ENCODE results near the gene PCED1A. TPM values are rescaled to one million over a fixed set of nuclear protein-coding genes. Genes with fewer than 3 reads are reported as not detected.

The PCED1A gene, protein sequence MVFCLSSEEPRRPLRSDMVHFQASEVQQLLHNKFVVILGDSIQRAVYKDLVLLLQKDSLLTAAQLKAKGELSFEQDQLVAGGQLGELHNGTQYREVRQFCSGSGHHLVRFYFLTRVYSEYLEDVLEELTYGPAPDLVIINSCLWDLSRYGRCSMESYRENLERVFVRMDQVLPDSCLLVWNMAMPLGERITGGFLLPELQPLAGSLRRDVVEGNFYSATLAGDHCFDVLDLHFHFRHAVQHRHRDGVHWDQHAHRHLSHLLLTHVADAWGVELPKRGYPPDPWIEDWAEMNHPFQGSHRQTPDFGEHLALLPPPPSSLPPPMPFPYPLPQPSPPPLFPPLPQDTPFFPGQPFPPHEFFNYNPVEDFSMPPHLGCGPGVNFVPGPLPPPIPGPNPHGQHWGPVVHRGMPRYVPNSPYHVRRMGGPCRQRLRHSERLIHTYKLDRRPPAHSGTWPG
- total RNA-seq = 83.5 and 96.8 TPM in 2 replicates
- 49.5 TPM for total RNA-seq (2013)
- polyA plus RNA-seq = 147 and 176 TPM in 2 replicates
- 38.2 and 49.1 TPM in 2 replicates for polyA minus RNA-seq

DNA sequence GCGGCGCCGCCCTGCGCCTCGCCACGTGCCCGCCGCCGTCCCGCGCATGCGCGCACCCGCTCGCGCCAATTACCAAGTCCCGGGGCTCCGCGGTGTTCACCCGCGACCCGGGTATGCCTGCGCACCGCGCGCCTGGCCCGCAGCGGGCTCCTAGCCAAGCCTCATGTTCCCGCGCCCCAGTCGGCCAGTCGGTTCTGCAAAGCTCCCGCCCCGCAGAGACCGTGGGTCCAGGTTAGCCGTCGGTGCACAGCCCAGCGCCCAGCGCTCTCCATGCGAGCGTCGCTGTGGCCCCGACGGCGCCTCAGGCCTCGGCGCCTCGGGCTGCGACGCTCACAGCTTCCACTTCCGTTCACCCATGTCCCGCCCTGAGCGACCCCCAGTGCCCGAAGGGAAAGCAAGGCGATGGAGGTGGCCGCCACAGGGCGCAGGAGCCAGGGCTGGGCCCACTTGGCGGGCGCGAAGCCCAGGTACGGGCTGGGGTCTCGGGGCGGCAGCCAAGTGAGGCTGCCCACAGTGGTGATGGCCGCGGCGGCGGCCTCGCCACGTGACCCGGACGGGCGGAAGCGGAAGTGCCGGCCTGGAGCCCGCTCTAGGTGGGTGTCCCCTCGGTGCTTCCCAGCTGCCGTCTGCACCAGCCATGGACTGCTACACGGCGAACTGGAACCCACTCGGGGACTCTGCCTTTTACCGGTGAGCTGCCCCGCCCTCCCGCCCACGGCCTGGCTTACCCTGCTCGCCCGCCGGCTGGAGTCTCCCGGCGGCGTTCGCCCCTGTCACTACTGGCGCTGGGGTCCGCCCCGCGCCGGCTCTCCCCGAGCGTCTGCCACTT, at the start of gene PCED1A, which contains the start of gene VPS16:
Gene PCED1A, minus strand, starts transcription at position 518 of the 829 bp plus-strand sequence. CDS start 743 bp downstream, outside the sequence.
Gene VPS16, plus strand, starts transcription at position 608 of the 829 bp plus-strand sequence. Its CDS starts 30 bp downstream, at position 638.
- Histone ChIP-seq H3K9ac (ENCODE audit: low read length) (peak within 1 kb of the TSS; percentile 87), H3K36me3 (replicated peaks in 1 of 2; ENCODE audit: control extremely low read depth in 1 of 2, control insufficient read depth in 1 of 2, extremely low read depth in 1 of 2, insufficient read depth in 2 of 2, low read length in 1 of 2) (peaks cover 0 to 2% of the 10 kb centered on the region in 2 experiments), H3K4me2 (replicated peaks; ENCODE audit: low read depth, low read length, poor library complexity, severe bottlenecking) (peak within 1 kb of the TSS; percentile 93), H3K4me3 (ENCODE audit: control extremely low read depth in 1 of 5, extremely low read depth in 1 of 5, insufficient read depth in 1 of 5, low read depth in 2 of 5, low read length in 4 of 5) (peak within 1 kb of the TSS; percentile 63 to 90 (median 80)), H3K27ac (ENCODE audit: low read length in 2 of 2) (peak within 1 kb of the TSS; percentile 78 to 85), H4K20me1 (ENCODE audit: control insufficient read depth, insufficient read depth, low read length, poor library complexity, severe bottlenecking) (no peaks in the 10 kb centered on the region), H3K9me3 (ENCODE audit: control extremely low read depth in 1 of 3, control insufficient read depth in 2 of 3, insufficient read depth in 1 of 3, low read length in 2 of 3) (peaks cover 0 to 3% (median 0%) of the 10 kb centered on the region in 3 donors), H3K27me3 (replicated peaks in 1 of 4; ENCODE audit: control extremely low read depth in 1 of 4, control insufficient read depth in 3 of 4, insufficient read depth in 4 of 4, low read length in 3 of 4) (no peaks in the 10 kb centered on the region), H2AFZ (ENCODE audit: insufficient read depth, low read depth, low read length, poor library complexity, severe bottlenecking) (peak within 1 kb of the TSS; percentile 100), H3K4me1 (ENCODE audit: control insufficient read depth in 2 of 2, insufficient read depth in 2 of 2, low read length in 2 of 2) (peaks cover 16 to 27% of the 10 kb centered on the region in 2 donors), H3K79me2 (ENCODE audit: control insufficient read depth, insufficient read depth, low read length) (peaks cover 26% of the 10 kb centered on the region)
- Mint-ChIP-seq H3K4me1 (peaks cover 22% of the 10 kb centered on the region), H3K27me3 (no peaks in the 10 kb centered on the region), H3K9me3 (ENCODE audit: insufficient read depth) (no peaks in the 10 kb centered on the region), H3K4me3 (peak within 1 kb of the TSS; percentile 91), H3K27ac (peak within 1 kb of the TSS; percentile 91)
- POLR2A ChIA-PET = interaction anchor here (0.5 to 1.1 kb wide), 4 partner anchors 32 to 368 kb away, joined by 3 to 7 read pairs (median 4); partner anchors contain the start of genes MRPS26 and PTPRA
- ATAC-seq (ENCODE audit: low read depth) (peak; percentile 93), DNase-seq (peak; percentile 92)
- 7% methylated on average over 98 of the region's 98 CpGs for WGBS (ENCODE audit: insufficient coverage)
- TF ChIP-seq, protein P1, sequence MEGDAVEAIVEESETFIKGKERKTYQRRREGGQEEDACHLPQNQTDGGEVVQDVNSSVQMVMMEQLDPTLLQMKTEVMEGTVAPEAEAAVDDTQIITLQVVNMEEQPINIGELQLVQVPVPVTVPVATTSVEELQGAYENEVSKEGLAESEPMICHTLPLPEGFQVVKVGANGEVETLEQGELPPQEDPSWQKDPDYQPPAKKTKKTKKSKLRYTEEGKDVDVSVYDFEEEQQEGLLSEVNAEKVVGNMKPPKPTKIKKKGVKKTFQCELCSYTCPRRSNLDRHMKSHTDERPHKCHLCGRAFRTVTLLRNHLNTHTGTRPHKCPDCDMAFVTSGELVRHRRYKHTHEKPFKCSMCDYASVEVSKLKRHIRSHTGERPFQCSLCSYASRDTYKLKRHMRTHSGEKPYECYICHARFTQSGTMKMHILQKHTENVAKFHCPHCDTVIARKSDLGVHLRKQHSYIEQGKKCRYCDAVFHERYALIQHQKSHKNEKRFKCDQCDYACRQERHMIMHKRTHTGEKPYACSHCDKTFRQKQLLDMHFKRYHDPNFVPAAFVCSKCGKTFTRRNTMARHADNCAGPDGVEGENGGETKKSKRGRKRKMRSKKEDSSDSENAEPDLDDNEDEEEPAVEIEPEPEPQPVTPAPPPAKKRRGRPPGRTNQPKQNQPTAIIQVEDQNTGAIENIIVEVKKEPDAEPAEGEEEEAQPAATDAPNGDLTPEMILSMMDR (IDR thresholded peaks at IDR 0.05) = no peak
- TF ChIP-seq EZH2 (IDR thresholded peaks at IDR 0.05; ENCODE audit: borderline replicate concordance, insufficient read depth, low read depth, low read length, poor library complexity, severe bottlenecking) = no peak
- intact Hi-C loops (cut with micrococcal nuclease) = loop anchor here (1.0 to 2.0 kb wide), 2 partner anchors 33 to 188 kb away; partner anchors contain the start of genes NOP56 and PTPRA
- CTCF ChIA-PET = interaction anchor here (1.5 to 2.2 kb wide), 2 partner anchors 32 to 88 kb away, joined by 4 to 7 read pairs; no protein-coding TSS in a partner anchor

Measured in B cell (primary cell).